Erythroblast (primary cell): Measurements from ENCODE around the gene LRRC3B.

ENCODE experiments used
- GATA1 ChIP-seq: IDR thresholded peaks from 2 replicates; pipeline ENCODE4 v1.6.1; 2011; ENCODE audit warnings: low read depth, mild to moderate bottlenecking, control low read depth, low read length, moderate library complexity
- POLR2A ChIP-seq: IDR thresholded peaks from 2 replicates; pipeline ENCODE4 v1.6.1; 2011; ENCODE audit warnings: mild to moderate bottlenecking, low read length

- TF ChIP-seq POLR2A (no peak), GATA1 (no peak)
These were observed 8.4 kb upstream of the LRRC3B start for GRCh38 chr3:26614006-26614685.
